Muscle layer of colon (tissue), 2 donors: ENCODE measurements around the gene IL1RAPL1.

Experiments used
- H3K27ac ChIP-seq: one replicate; pipeline ENCODE4 v1.7.0; 2013; ENCODE audit warnings: low read depth, mild to moderate bottlenecking, low read length, moderate library complexity
- H3K27me3 ChIP-seq, 2 donors: one replicate each; pipeline ENCODE4 v1.7.0; 2013; ENCODE audit warnings: low read length in 2 of 2, mild to moderate bottlenecking in 2 of 2; ENCODE audit not compliant: insufficient read depth in 2 of 2, control insufficient read depth in 1 of 2
- H3K36me3 ChIP-seq: one replicate; pipeline ENCODE4 v1.7.0; 2013; ENCODE audit warnings: mild to moderate bottlenecking, low read length; ENCODE audit not compliant: insufficient read depth
- H3K4me1 ChIP-seq: one replicate; pipeline ENCODE4 v1.7.0; 2013; ENCODE audit warnings: mild to moderate bottlenecking, low read length; ENCODE audit not compliant: insufficient read depth
- H3K4me3 ChIP-seq, 2 donors: one replicate each; pipeline ENCODE4 v1.7.0; 2013; ENCODE audit warnings: low read length in 2 of 2, low read depth in 1 of 2, mild to moderate bottlenecking in 1 of 2, moderate library complexity in 1 of 2
- H3K9ac ChIP-seq: one replicate; pipeline ENCODE4 v1.7.0; 2013; ENCODE audit warnings: low read length
- H3K9me3 ChIP-seq: one replicate; pipeline ENCODE4 v1.7.0; 2013; ENCODE audit warnings: mild to moderate bottlenecking, low read length
- donor health status: abdominal sarcoma.
- donor health status: Adenocarcinoma of cecum.

Gene IL1RAPL1

DNA sequence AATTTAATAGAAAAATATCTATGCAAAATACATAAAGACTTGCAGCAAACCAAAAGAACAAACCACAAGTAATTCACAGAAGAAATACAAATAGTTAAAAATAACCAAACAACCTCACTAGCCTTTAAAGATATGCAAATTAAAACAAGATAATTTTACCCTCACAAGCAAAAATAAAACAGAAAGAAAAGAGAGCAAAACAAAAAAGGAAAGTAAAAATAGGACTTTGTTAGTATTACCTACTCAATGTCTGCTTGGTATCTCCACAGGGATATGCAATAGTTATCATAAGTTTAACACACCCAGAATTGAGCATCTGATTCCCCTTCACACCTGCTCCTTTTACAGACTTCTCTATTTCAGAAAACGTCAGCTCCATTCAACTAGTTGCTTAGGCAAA is 890.6 kb downstream of the IL1RAPL1 start:
- H3K27me3 ChIP-seq = no peaks in the 10 kb centered on the region
- no peaks in the 10 kb centered on the region for H3K36me3 ChIP-seq
- no peak overlapping the region for H3K9ac ChIP-seq
- H3K27ac ChIP-seq = no peak overlapping the region
- no peaks in the 10 kb centered on the region for H3K9me3 ChIP-seq
- H3K4me3 ChIP-seq = no peak overlapping the region
- H3K4me1 ChIP-seq = no peaks in the 10 kb centered on the region

DNA sequence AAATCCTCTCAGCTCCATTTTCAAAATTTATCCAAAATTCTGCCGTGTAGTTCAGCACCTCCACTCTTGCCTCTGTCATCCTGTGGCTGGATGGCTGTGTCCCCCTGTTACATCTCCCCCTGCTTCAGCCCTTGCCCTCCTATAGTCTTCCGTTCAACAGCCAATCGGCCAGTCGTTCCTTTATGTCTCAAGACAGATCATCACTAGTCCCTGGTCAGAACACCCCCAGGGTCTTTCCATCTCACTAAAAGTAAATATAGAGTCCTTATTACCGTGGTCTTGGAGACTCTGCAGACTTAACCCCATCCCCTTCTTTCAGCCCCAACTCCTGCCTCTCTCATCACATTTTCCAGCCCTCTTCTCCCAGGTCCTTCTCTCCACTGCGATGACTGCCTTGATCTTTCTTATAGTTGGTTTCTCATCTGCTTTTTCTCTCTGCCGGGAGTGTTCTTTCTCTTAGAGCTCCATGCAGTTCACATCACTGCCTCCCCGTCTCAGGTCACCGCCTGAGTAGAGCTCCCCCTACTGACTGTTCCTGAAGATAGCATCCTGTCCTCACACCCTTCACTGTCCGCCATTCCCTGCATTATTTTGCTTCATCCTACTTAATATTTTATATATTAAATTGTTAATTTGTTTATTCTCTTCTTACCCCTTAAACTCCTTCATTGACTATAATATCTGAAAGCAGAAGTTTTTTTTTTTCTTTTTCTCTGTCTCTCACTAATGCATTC is 891.3 kb downstream of the IL1RAPL1 start:
- no peak overlapping the region for H3K27ac ChIP-seq
- no peak overlapping the region for H3K9ac ChIP-seq
- H3K27me3 ChIP-seq = no peaks in the 10 kb centered on the region
- H3K4me1 ChIP-seq = no peaks in the 10 kb centered on the region
- no peaks in the 10 kb centered on the region for H3K9me3 ChIP-seq
- H3K4me3 ChIP-seq = no peak overlapping the region
- no peaks in the 10 kb centered on the region for H3K36me3 ChIP-seq

DNA sequence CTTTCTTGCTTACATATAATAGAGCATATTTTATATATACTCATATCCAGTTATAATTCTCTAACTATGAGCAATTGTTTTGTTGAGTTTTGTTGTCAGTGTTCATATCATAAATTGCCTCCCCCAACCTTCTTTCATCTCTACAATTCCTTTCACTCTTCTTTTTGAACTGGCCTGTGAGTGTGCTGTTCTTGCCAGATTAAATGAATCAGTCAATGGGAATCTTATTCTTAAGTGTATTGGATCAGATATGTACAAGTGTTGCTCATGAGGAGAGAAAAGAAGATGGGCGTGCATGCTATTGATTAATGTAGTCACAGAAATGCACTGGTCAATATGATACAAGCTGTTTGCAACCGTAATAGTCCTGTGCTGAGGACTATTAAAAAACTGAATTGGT is 900.0 kb downstream of the IL1RAPL1 start:
- H3K9ac ChIP-seq = no peak overlapping the region
- no peaks in the 10 kb centered on the region for H3K36me3 ChIP-seq
- H3K27ac ChIP-seq = no peak overlapping the region
- H3K4me1 ChIP-seq = no peaks in the 10 kb centered on the region
- H3K9me3 ChIP-seq = no peaks in the 10 kb centered on the region
- no peak overlapping the region for H3K4me3 ChIP-seq
- H3K27me3 ChIP-seq = no peaks in the 10 kb centered on the region

DNA sequence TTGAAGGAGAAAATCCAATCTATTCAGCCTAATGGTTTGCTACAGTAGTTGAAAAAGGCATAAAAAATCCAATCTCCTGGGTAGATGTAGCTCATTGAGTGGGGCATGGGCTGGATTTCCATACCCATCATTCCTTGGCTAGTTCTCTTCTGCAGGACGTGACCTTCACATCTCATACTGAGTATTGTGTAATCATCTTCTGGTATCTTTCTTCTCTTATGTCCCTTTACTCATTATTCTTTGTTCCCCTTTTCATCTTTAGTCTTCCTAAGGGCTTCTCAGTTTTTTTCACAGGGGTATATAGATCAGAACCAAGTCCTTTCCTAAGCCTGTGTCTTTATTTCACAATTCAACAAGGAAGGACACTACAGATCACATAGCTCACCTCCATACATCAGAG is 900.5 kb downstream of the IL1RAPL1 start:
- Histone ChIP-seq H3K4me3 (no peak overlapping the region), H3K9ac (no peak overlapping the region), H3K36me3 (no peaks in the 10 kb centered on the region), H3K27me3 (no peaks in the 10 kb centered on the region), H3K27ac (no peak overlapping the region), H3K4me1 (no peaks in the 10 kb centered on the region), H3K9me3 (no peaks in the 10 kb centered on the region)

DNA sequence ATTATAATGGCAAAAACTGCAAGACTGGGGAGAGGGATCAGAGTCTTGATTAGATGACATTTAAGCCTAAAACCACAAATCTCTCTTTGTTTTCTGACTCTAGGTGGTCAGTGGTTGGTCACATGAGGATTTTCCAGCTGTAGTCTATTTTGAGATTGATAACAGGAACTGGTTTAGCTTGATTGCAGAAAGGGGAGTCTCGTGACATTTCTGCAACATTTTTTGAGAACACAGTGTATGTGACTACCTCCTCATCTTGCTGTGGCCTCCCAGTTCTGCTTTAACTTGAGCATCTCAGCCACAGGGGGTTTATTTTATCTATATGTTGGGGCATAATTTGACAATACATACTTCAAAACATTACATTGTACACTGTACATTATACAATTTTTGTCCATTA is 901.7 kb downstream of the IL1RAPL1 start:
- H3K36me3 ChIP-seq = no peaks in the 10 kb centered on the region
- H3K27ac ChIP-seq = no peak overlapping the region
- no peak overlapping the region for H3K4me3 ChIP-seq
- no peaks in the 10 kb centered on the region for H3K4me1 ChIP-seq
- no peak overlapping the region for H3K9ac ChIP-seq
- no peaks in the 10 kb centered on the region for H3K9me3 ChIP-seq
- H3K27me3 ChIP-seq = no peaks in the 10 kb centered on the region

DNA sequence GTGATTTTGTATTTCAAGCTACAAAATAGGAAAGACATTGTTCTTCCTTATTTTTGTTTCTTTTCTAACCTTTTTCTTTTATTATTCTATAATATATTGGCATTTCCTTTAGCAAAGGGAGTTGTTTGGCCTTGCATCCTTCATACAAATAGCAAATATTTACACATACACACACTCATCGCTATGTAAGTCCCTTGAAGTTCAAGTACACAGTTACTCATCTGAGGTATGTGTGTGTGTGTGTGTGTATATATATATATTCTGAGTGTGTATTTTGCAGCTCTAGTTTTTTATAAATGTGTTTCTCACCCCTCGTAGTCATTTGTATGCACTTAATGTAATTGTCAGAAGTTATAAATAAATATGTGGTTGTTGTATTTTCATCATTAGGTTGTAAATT is 903.4 kb downstream of the IL1RAPL1 start:
- H3K4me1 ChIP-seq = no peaks in the 10 kb centered on the region
- H3K27ac ChIP-seq = no peak overlapping the region
- H3K27me3 ChIP-seq = no peaks in the 10 kb centered on the region
- no peak overlapping the region for H3K9ac ChIP-seq
- no peaks in the 10 kb centered on the region for H3K9me3 ChIP-seq
- H3K4me3 ChIP-seq = no peak overlapping the region
- H3K36me3 ChIP-seq = no peaks in the 10 kb centered on the region

DNA sequence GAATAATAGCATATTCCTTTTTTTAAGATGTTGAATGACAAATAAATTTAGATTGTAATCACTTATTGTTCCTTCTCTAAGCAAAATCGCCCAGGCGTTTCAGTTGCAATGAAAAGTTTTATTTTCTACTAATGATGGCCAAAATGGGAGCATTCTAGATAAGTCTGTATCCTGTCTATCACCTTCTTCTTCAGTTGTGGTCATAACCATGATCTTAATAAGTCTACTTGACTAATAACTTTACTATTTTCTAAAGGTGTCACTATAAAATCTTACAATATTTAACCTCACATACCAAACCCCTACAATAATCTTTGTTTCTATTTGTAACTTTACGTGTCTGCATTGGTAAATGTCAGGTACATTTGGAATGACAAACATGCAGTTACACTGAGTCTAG is 904.4 kb downstream of the IL1RAPL1 start:
- Histone ChIP-seq H3K27me3 (no peaks in the 10 kb centered on the region), H3K36me3 (no peaks in the 10 kb centered on the region), H3K9me3 (no peaks in the 10 kb centered on the region), H3K9ac (no peak overlapping the region), H3K4me3 (no peak overlapping the region), H3K27ac (no peak overlapping the region), H3K4me1 (no peaks in the 10 kb centered on the region)

DNA sequence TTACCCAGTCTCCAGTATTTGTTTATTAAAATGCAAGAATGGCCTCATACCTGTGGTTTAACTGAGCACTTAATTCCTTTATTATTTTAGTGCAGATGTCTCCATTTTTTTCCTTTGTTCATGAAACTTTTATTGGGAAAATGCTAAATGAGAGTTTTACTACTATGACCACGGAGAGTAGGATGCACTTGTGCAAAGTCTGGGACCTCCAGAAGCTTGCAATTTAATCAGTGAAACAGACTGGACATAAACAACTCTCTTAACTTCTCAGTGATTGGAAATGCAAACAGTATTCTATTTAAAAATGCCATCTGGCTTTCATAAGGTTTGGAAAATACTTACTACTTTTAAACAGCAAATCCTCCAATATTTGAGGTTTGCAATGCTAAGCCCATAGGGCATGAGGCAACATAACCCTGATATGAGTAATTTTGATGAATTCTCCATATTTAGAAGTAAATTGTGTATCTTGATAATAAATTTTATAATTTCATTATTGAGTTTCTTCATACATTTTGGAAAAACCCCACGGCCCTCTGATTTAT is 909.5 kb downstream of the IL1RAPL1 start:
- Histone ChIP-seq H3K9me3 (no peaks in the 10 kb centered on the region), H3K27ac (no peak overlapping the region), H3K4me3 (no peak overlapping the region), H3K9ac (no peak overlapping the region), H3K27me3 (no peaks in the 10 kb centered on the region), H3K4me1 (no peaks in the 10 kb centered on the region), H3K36me3 (no peaks in the 10 kb centered on the region)

DNA sequence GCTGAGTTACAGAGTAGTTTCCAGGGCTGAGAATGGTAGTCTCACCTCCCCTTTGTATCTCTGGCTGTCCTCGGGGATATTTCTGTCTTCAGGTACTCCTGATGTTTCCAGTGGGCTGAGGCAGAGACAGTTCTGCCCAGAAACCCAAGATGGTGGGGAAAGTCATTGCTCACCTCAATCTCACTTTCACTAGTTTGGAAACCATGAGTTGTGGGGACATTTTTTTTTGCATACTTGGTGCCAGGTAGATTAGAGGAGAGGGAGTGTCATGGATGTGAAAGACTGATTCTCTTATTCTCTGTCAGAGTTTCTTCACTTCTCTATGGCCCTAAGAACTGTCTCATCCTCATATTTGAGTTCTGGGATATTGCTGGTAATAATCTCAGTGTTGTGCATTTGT is 919.5 kb downstream of the IL1RAPL1 start:
- H3K4me1 ChIP-seq = no peaks in the 10 kb centered on the region
- H3K27ac ChIP-seq = no peak overlapping the region
- no peak overlapping the region for H3K9ac ChIP-seq
- no peaks in the 10 kb centered on the region for H3K27me3 ChIP-seq
- H3K4me3 ChIP-seq = no peak overlapping the region
- H3K9me3 ChIP-seq = no peaks in the 10 kb centered on the region
- no peaks in the 10 kb centered on the region for H3K36me3 ChIP-seq

DNA sequence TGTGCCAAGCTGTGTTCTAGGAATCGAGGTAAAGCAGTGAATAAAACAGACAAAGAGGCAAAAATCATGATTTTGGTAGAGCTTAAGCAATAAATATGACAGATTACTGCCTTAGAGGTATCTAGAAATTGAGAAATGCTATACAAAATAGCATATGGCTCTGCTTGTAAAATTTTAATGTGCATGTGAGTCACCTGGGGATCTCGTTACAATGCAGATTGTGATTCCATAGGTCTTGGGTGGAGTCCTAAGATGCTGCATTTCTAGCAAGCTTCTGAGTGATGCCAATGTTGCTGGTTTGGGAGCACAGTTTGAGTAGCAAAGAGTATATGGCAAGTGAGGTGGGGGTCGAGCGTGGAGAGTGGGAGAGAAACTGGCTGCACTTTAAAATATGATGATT is 930.9 kb downstream of the IL1RAPL1 start:
- H3K27ac ChIP-seq = no peak overlapping the region

DNA sequence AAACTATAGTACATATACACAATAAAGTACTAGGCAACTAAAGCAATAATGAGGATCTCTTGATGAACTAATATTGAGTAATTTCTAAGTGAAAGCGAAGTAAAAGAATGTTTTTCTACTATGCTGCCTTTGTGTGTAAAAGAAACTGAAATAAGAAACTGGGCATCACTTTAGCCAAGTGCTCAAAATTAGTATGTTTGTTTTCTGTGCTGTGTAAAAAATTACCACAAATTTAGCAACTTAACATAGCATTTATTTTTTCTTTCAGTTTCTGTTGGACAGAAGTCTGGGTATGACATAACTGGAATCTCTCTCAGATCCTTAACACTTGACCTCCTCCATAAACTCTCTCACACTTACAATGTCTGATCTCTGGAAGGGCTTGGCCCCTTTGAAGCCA is 941.0 kb downstream of the IL1RAPL1 start:
- Histone ChIP-seq H3K9me3 (no peaks in the 10 kb centered on the region), H3K36me3 (no peaks in the 10 kb centered on the region), H3K4me1 (no peaks in the 10 kb centered on the region), H3K4me3 (no peak overlapping the region), H3K27me3 (no peaks in the 10 kb centered on the region), H3K27ac (no peak overlapping the region), H3K9ac (no peak overlapping the region)

More for the DNA sequence above, 930.9 kb downstream of the IL1RAPL1 start:
- no peak overlapping the region for H3K9ac ChIP-seq
- no peak overlapping the region for H3K4me3 ChIP-seq
- no peaks in the 10 kb centered on the region for H3K9me3 ChIP-seq
- no peaks in the 10 kb centered on the region for H3K36me3 ChIP-seq
- no peaks in the 10 kb centered on the region for H3K4me1 ChIP-seq
- no peaks in the 10 kb centered on the region for H3K27me3 ChIP-seq

DNA sequence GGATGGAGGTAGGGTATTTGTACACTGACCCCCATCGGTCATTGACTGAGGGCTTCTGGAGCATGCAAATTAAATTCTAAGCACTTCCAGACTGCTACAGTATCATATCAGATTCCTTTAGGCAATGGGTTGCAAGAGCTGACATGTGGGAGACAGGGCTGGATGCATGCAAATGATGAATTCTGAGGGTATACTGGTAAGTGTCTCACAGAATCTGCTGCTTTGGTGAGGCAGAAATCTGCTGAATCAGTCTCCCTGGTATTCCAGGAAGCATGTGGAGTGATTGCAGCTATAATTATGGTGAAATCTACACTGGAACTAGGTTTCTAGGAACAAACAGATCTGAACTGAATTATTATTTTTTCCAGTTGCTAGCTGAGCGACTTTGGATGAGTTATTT is 943.3 kb downstream of the IL1RAPL1 start:
- Histone ChIP-seq H3K4me1 (no peaks in the 10 kb centered on the region), H3K27ac (no peak overlapping the region), H3K27me3 (no peaks in the 10 kb centered on the region), H3K4me3 (no peak overlapping the region), H3K9me3 (no peaks in the 10 kb centered on the region), H3K9ac (no peak overlapping the region), H3K36me3 (no peaks in the 10 kb centered on the region)
